Right lobe of liver (tissue), 6 donors: ENCODE data around the gene CYB561D1. TPM values are rescaled to one million over a fixed set of nuclear protein-coding genes. Genes with fewer than 3 reads are reported as not detected.

Experiments used
- ATAC-seq, 4 donors: fragments of 200-7000 bp; cut with Tn5 transposase; one replicate each; pipeline ENCODE4 v1.9.1; 2020; ENCODE audit warnings: mild to moderate bottlenecking in 4 of 4, moderate library complexity in 4 of 4
- DNase-seq, 3 donors: peaks; one replicate each; pipeline ENCODE4 v3.0.0-alpha.2; 2020
- H3K27ac ChIP-seq, 3 donors: fragments of 200-600 bp; one replicate each; pipeline ENCODE4 v1.8.0; 2022
- H3K27me3 ChIP-seq, 2 donors: fragments of 200-600 bp; one replicate each; pipeline ENCODE4 v1.8.0; 2022
- H3K36me3 ChIP-seq, 4 donors: fragments of 200-600 bp; sonication (generic) in 1 of 4; one replicate each; pipeline versions ENCODE4 v1.5.1 to v1.8.0; 2017 to 2022; ENCODE audit warnings: control low read depth in 1 of 4
- H3K4me1 ChIP-seq, 4 donors: fragments of 200-600 bp; sonication (generic) in 1 of 4; one replicate each; pipeline versions ENCODE4 v1.5.1 to v1.8.0; 2017 to 2022; ENCODE audit warnings: control low read depth in 1 of 4
- H3K4me3 ChIP-seq, 3 donors: fragments of 200-600 bp; one replicate each; pipeline ENCODE4 v1.8.0; 2022
- H3K9me3 ChIP-seq, 4 donors: fragments of 200-600 bp; sonication (generic) in 1 of 4; one replicate each; pipeline versions ENCODE4 v1.5.1 to v1.8.0; 2017 to 2022; ENCODE audit warnings: control low read depth in 1 of 4
- POLR2A ChIP-seq: fragments of 450-650 bp; IDR thresholded peaks from one replicate; pipeline ENCODE4 v1.6.1; 2017; ENCODE audit warnings: antibody characterized with exemption, mild to moderate bottlenecking
- WGBS: methylation state at CpG from one replicate; pipeline ENCODE4 v1.1.6; 2018; ENCODE audit warnings: low coverage, low lambda C conversion rate; ENCODE audit not compliant: insufficient coverage; ENCODE audit errors: missing lambda C conversion rate; 5-methylcytosine and 5-hydroxymethylcytosine counted together
- intact Hi-C, 2 donors: fragments of 100-400 bp; cut with DNase I; formaldehyde crosslinking; loops; one replicate each; pipeline versions ENCODE4 v1.11.2 to v1.14.1; 2022
- total RNA-seq, 6 experiments: library from RNA; depleted of rRNA in 2 of 6; stranded (reverse); fragments of >200 nt in 2 of 6; fragmentation: NEBNext Ultra II Directional in 3 of 6; extraction: Animal tissue kit (Norgen Biotek cat#: 25700) in 3 of 6; gene quantifications; one replicate each; pipeline versions ENCODE4 v1.1.0 to v1.2.4, GENCODE V29; 2016 to 2023
- TF ChIP-seq, protein P1 (sequence below), 4 donors: fragments of 200-600 bp in 3 of 4; fragments of 450-650 bp in 1 of 4; IDR thresholded peaks; one replicate each; pipeline versions ENCODE4 v1.5.1 to v1.8.0; 2016 to 2022; ENCODE audit warnings: antibody characterized with exemption in 4 of 4, mild to moderate bottlenecking in 2 of 4
- donor health status: DM: no; HTN: yes; CAD: no.
- donor health status: DM: no; HTN: no; CAD: no.
- donor health status: DM: no; HTN: no; CAD: no.
- donor health status: DM: no; HTN: yes; CAD: no.
- donor health status: DM: no; HTN: yes; CAD: no.

CYB561D1 gene
- total RNA-seq, 6 experiments from 2014 or later: 1.5 to 3.1 (median 2.4) TPM

DNA sequence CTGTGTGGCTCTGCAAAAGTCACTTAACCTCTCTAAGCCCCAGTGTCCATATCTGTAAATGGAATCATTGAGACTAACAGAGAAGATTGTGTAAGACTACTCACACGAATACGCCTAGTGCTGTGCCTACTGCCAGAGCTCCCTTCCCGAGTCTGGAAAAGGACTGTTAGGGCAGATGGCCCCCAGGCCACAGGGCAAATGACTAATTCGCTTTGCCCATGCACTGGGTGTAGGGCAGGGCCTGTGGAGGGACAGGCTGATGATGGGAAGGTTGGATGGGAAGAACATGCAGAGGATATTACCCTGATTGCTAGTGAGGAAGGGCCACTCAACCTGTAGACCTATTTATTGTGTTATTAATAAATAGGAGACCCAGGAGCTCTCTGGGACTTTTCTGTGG, 41.6 kb downstream of the CYB561D1 start:
- TF ChIP-seq, protein P1, sequence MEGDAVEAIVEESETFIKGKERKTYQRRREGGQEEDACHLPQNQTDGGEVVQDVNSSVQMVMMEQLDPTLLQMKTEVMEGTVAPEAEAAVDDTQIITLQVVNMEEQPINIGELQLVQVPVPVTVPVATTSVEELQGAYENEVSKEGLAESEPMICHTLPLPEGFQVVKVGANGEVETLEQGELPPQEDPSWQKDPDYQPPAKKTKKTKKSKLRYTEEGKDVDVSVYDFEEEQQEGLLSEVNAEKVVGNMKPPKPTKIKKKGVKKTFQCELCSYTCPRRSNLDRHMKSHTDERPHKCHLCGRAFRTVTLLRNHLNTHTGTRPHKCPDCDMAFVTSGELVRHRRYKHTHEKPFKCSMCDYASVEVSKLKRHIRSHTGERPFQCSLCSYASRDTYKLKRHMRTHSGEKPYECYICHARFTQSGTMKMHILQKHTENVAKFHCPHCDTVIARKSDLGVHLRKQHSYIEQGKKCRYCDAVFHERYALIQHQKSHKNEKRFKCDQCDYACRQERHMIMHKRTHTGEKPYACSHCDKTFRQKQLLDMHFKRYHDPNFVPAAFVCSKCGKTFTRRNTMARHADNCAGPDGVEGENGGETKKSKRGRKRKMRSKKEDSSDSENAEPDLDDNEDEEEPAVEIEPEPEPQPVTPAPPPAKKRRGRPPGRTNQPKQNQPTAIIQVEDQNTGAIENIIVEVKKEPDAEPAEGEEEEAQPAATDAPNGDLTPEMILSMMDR (IDR thresholded peaks at IDR 0.05): no peak
- no peak for TF ChIP-seq POLR2A
- ATAC-seq: no peak
- intact Hi-C loops: no loop called here

DNA sequence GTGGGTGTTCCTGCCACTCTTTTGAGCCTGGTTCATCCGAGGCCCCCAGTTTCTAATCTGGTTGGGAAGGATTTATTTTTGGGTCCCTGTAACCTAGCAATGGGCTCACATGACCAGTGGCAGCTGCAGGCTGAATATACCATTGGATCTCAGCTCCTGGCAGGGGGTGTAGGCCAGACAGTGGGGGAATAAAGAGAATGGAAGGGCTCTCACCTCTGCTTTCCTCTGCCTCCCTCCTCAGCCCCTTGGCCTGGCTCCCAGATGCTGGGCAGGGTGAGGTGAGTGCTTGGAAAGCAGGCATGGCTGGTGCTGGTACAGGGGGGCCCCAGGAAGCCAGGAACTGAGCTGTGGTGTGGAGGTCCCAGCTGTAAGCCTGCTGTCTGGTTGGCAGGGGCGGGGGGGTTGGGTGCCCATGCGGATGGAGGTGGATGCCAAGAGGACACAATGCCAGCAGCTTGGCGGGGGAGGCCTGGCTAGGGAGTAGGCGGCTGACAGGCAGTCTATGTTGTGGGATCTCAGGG, 42.1 kb downstream of the CYB561D1 start:
- Histone ChIP-seq H3K9me3 (no peaks in the 10 kb centered on the region), H3K36me3 (no peaks in the 10 kb centered on the region), H3K4me3 (no peak overlapping the region), H3K27ac (no peak overlapping the region), H3K4me1 (peaks cover 0 to 8% (median 0%) of the 10 kb centered on the region in 4 donors), H3K27me3 (no peaks in the 10 kb centered on the region)
- ATAC-seq (no peak), DNase-seq (no peak)
- TF ChIP-seq, protein P1 (IDR thresholded peaks at IDR 0.05): no peak
- TF ChIP-seq POLR2A: no peak
- WGBS: 53% methylated on average over 2 of the region's 5 CpGs
- intact Hi-C loops: no loop called here

More for the DNA sequence above, 41.6 kb downstream of the CYB561D1 start:
- no peak overlapping the region for H3K27ac ChIP-seq
- no peak overlapping the region for H3K4me3 ChIP-seq
- no peaks in the 10 kb centered on the region for H3K9me3 ChIP-seq
- DNase-seq: no peak
- H3K27me3 ChIP-seq: no peaks in the 10 kb centered on the region
- no peaks in the 10 kb centered on the region for H3K36me3 ChIP-seq
- H3K4me1 ChIP-seq: peaks cover 0 to 8% (median 0%) of the 10 kb centered on the region in 4 donors
- 63% methylated on average over 2 of the region's 4 CpGs for WGBS

DNA sequence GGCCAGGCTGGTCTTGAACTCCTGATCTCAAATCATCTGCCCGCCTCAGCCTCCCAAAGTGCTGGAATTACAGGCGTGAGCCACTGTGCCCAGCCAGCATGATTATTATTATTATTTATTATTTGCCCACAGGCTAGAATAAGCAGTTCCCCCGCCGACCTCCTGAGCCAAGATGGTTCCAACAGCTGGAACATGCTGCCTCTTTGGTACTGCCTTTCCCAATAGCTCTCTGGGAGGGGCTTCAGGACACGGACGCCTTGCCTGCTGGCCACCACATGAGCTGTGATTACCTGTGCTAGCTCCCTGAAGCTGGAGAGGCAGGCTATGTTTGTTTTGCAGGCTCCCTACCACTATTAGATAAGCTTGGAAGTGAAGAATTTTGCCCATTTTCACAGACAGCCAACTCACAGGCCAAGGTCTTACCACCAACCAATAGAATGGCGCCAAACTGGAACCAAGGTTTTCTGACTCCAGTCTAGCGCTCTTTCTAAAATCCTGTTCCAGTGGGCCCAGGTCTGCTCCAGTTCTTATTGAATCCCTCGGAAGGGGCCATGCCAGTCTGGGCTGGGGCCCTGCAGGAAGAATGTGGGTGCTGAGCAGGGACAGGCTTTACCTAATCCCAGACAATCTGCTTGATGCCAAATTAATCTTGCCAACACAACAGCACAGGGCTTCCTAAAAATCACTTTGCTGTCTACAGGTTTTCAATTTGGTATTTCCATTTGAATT, 43.7 kb downstream of the CYB561D1 start:
- no peak for DNase-seq
- H3K27me3 ChIP-seq: no peaks in the 10 kb centered on the region
- H3K27ac ChIP-seq: no peak overlapping the region
- intact Hi-C loops: no loop called here
- no peaks in the 10 kb centered on the region for H3K9me3 ChIP-seq
- no peak overlapping the region for H3K4me3 ChIP-seq
- ATAC-seq: no peak
- no peaks in the 10 kb centered on the region for H3K36me3 ChIP-seq
- WGBS: 82% methylated on average over 8 of the region's 9 CpGs
- TF ChIP-seq, protein P1 (IDR thresholded peaks at IDR 0.05): no peak
- no peak for TF ChIP-seq POLR2A
- peaks cover 0 to 3% (median 0%) of the 10 kb centered on the region in 4 donors for H3K4me1 ChIP-seq

DNA sequence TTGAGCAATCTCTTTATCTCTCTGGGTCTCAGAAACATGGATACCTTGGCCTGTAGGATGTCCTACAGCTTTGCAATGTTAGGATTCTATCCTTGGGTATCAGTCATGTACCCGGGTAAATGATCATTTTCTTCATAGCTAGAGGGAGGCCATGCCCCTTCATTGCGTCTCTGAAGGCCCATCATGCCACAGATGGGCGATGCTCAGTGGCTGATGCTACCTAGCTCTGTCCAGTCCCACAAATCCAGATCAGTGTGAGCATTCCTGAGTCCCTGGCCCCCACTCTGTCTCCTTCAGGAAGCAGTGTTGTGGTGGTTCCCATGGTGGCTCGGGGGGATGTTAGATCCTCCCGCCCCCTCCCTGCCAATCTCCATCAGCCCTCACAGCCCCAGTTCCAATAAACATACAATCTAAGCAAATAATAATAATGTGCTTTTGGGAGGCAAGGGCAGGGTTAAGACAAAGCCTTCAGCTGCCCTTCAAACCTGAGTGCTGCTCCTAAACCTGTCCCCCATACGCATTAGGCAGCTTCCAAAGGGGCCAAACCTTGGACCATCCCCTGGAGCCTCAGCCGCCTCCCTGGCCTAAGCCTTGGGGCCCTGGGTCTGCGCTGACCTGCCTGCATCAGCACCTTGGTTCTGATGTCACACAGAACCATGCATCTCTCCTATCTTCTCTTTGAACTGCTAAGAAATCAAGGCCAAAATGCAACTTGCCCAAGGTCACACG, 45.1 kb downstream of the CYB561D1 start:
- no peaks in the 10 kb centered on the region for H3K4me1 ChIP-seq
- ATAC-seq: no peak
- intact Hi-C loops: no loop called here
- no peaks in the 10 kb centered on the region for H3K36me3 ChIP-seq
- no peak overlapping the region for H3K27ac ChIP-seq
- H3K4me3 ChIP-seq: no peak overlapping the region
- 83% methylated on average over 5 of the region's 9 CpGs for WGBS
- H3K27me3 ChIP-seq: no peaks in the 10 kb centered on the region
- TF ChIP-seq, protein P1 (IDR thresholded peaks at IDR 0.05): no peak
- TF ChIP-seq POLR2A: no peak
- DNase-seq: no peak
- H3K9me3 ChIP-seq: no peaks in the 10 kb centered on the region
